Activated naive CD4-positive, alpha-beta T cell treated with anti-CD3 and anti-CD28 coated beads, Interleukin-2, amount 50 U/mL, for 72 hours (primary cell): ENCODE results near the gene IDI2. TPM values are rescaled to one million over a fixed set of nuclear protein-coding genes. Genes with fewer than 3 reads are reported as not detected.
"Not testable (repeated sequence)": the region's sequence is repeated elsewhere in the genome, so short reads cannot be mapped to it uniquely, and the experiment has no call there.

Experiments used
- ATAC-seq, 2 donors: fragments of 150-1000 bp; cut with Tn5 transposase; 2 replicates each; pipeline ENCODE4 v1.10.0; 2021; ENCODE audit warnings: mild to moderate bottlenecking in 2 of 2, moderate library complexity in 2 of 2
- DNase-seq, 2 donors: peaks; one replicate each; pipeline ENCODE4 v3.0.0; 2021 to 2022; ENCODE audit warnings: low spot score in 2 of 2
- H3K27ac Mint-ChIP-seq, 2 donors: one replicate each; pipeline ENCODE4 v1.8.0; 2022; ENCODE audit warnings: mild to moderate bottlenecking in 2 of 2, mixed read lengths in 2 of 2
- H3K36me3 Mint-ChIP-seq, 2 donors: one replicate each; pipeline ENCODE4 v1.8.0; 2022; ENCODE audit warnings: mixed read lengths in 2 of 2
- H3K9me3 Mint-ChIP-seq, 2 donors: one replicate each; pipeline ENCODE4 v1.8.0; 2022; ENCODE audit warnings: mixed read lengths in 2 of 2
- total RNA-seq, 2 donors: library from RNA; stranded (reverse); gene quantifications; one replicate each; pipeline ENCODE4 v1.2.3, GENCODE V29; 2022

Gene IDI2
- not detected for total RNA-seq

DNA sequence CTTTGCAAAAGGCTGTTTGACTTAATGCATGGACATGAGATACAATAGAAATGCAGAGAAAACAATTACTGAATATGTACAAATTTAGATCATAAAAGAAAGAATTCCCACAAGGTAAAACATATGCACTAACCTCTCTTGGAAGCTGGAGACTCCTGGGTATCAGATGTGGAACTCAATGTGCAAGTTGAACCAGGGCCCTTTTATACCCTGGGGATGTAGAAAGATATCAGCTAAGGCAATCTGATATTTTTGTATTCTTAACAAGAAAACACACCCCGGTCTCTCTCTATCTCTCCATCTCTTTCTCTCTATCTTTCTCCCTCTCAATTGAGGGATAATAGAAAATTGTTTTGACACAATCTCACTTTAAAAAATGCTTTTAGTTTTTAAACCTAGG is at the start of gene IDI2:
Gene IDI2, minus strand, starts transcription at position 177 of the 400 bp plus-strand sequence. CDS start 1,136 bp downstream, outside the sequence.
- H3K36me3 Mint-ChIP-seq = peaks cover 4 to 5% of the 10 kb centered on the region in 2 donors
- DNase-seq (no peak), ATAC-seq (no peak)
- H3K27ac Mint-ChIP-seq = no peak within 1 kb of the TSS
- no peaks in the 10 kb centered on the region for H3K9me3 Mint-ChIP-seq

DNA sequence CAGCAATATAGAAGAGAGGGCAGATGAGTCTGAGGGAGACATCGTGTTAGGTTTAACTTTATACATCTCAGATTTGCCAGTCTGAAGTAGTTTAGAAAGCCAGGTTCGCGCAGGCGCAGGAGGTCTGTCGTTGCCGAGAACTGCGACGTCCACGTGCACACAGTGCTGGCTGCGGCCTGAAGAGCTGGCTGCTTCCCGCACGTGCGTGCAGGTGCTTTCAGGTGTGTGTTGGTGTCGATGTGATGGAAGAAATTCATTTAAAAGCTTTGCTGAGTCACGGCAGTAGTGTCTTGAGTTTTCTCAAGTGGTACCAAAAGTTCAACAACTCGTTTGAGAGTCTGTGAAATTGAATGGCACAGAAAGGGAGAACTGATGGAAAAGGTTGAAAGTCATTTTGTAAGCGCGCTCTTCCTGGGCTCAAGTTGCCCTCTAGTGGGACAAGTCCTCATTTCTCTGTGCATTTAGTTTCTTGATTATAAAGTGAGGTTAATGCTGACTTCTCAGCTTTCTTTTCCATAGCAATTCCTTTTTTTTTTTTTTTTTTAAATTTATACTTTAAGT is 49.2 kb upstream of the IDI2 start:
- ATAC-seq (no peak), DNase-seq (no peak)
- H3K9me3 Mint-ChIP-seq = no peaks in the 10 kb centered on the region
- peaks cover 0 to 5% of the 10 kb centered on the region in 2 donors for H3K36me3 Mint-ChIP-seq
- peak overlapping the region; percentile 2 to 26 for H3K27ac Mint-ChIP-seq

DNA sequence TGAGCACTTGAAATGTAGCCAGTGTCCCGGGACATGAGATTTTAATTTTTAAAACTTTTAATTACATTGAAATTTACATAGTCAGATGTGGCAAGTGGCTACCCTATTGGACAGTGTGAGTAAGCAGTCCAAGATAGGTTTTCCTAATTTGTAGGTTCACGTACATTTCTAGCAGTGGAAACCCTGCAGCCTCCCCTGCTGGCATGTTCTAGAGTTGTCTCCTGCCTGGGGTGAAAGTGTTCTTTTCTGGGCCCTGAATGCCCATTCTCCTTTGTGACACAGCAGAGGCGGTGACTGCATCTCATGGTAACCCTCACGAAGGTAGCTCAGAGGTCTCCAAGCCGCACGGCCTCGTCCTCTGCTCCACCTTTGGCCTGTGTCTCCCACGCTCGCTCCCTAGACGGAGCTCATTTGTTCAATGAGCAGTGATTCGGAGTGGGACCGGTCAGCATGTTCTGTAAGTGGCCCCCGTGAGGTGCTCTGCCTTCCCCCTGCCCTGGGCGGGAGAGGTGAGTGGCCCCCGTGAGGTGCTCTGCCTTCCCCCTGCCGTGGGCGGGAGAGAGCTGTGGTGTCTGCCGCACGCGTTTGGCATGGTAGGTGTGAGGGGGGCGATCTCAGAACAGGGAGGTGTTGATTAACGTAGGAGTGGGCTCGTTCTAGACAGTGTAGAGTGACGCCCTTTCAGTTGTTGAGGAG is 48.5 kb upstream of the IDI2 start:
- ATAC-seq (no peak), DNase-seq (no peak)
- H3K36me3 Mint-ChIP-seq = no peaks in the 10 kb centered on the region
- H3K9me3 Mint-ChIP-seq = no peaks in the 10 kb centered on the region
- H3K27ac Mint-ChIP-seq = peak overlapping the region; percentile 2 to 33

DNA sequence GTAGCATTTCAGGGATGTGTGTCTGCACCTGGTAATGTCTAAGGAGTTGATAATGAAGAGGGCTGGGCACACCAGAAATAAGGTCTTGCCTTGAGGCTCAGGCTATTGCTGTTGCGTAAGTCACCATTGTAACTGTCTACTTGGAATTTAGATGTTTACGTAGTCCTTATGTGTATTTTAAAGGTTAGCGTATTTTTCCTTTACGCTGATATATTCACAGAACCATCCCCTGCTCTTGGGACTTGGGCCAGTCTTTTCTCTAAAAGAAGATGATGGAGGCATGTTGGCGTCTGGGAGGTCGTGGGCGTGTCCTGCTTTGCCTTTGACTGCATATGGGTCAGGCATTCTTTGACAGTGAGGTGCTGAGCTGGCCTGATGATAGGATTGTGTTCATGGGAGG is 45.3 kb upstream of the IDI2 start:
- Mint-ChIP-seq H3K27ac (no peak overlapping the region), H3K36me3 (no peaks in the 10 kb centered on the region), H3K9me3 (no peaks in the 10 kb centered on the region)
- DNase-seq (no peak), ATAC-seq (no peak)

DNA sequence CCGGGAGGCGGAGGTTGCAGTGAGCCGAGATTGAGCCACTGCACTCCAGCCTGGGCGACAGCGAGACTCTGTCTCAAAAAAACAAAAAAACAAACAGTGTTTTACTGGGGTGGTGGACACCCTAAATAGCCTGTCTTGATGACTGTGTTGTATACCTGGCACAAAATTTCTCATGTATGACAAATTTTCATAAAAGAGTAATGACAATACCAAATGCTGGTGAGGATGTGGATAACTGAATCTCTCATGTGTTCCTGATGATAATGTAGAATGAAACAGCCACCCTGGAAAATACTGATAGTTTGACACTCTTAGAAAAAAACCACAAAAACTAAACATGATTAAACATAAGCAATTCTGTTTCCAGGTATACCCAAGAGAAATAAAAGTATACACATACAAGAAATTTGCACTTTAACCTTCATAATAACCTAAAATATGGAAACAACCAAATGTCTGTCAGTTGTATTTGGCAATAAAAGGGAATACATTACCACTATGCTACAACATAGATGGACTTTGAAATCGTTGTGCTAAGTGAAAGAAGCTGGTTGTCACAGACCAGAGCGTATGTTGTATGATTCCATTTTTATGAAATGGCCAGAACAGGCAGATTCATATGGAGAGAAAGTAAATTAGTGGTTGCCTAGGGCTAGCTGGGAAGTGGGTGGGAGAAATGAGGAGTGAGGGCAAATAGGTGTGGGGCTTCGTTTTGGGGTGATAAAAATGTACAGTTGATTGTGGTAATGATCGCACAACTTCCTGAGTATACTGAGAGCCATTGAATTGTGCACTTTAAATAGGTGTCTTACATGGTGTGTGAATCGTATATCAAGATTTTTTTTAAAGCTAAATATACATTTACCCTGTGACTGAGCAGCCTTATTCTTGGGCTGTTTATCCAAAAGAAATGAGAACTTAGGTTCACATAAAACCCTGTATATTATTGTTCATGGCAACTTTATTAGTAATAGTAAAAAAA is 43.0 kb upstream of the IDI2 start:
- DNase-seq = no peak
- ATAC-seq = peak; percentile 7 to 94
- peaks cover 0 to 7% of the 10 kb centered on the region in 2 donors for H3K36me3 Mint-ChIP-seq
- peak overlapping the region in 1 of 2 donors; percentile 2 for H3K27ac Mint-ChIP-seq
- H3K9me3 Mint-ChIP-seq = no peaks in the 10 kb centered on the region

DNA sequence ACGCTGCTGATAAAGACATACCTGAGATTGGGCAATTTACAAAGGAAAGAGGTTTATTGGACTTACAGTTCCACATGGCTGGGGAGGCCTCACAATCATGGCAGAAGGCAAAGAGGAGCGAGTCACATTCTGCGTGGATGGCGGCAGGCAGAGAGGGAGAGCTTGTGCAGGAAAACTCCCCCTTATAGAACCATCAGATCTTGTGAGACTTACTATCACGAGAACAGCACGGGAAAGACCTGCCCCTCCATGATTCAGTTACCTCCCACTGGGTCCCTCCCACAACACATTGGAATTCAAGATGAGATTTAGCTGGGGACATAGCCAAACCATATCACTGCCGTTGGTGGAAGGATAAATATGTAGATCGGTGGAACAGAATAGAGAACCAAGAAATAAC is 41.1 kb upstream of the IDI2 start:
- not testable (repeated sequence) for H3K36me3 Mint-ChIP-seq, H3K27ac Mint-ChIP-seq, H3K9me3 Mint-ChIP-seq, DNase-seq, ATAC-seq

DNA sequence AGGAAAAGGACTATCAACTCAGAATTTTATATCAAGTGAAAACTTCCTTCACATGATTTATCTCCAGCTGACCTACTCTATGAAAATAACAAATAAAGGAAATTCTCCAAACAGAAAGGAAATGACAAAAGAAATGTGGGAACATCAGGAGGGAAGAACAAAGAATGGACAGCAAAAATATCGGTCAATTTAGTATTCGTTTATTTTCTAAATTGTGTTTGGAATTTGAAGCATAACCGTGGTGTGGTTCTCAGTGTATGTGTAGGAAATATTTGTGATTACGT is 39.2 kb upstream of the IDI2 start:
- no peak for DNase-seq
- Mint-ChIP-seq H3K27ac (no peak overlapping the region), H3K36me3 (peaks cover 0 to 7% of the 10 kb centered on the region in 2 donors), H3K9me3 (no peaks in the 10 kb centered on the region)
- no peak for ATAC-seq

DNA sequence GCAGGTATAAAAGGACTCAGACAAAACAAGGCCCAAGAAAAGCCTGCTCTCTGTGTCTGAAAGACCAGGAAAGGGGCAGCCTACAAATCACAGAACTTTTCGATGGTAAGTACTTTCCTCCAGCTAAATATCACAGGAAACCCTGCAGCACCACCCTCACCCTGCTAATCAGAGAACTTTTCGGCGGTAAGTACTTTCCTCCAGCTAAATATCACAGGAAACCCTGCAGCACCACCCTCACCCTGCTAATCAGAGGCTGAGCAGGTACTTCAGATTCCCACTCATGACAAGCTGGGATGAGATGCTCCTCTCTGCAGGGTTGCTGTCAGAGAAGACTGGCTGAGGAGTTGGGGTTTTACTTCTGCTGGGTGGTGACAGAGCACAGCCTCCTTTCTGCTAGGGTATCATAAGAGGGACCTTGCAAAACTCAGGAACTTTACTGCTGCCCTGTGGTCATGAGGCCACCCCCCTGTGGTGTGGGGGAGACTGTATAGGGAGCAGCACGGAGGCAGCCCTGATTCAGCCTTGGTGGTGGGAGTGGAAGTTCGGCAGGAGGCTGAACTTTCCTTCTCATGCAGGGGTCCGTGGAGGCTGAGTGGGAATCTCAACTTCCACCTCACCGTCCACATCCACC is 37.7 kb upstream of the IDI2 start:
- peak overlapping the region; percentile 17 to 29 for H3K27ac Mint-ChIP-seq
- ATAC-seq (peak; percentile 46 to 63), DNase-seq (no peak)
- peaks cover 7 to 8% of the 10 kb centered on the region in 2 donors for H3K36me3 Mint-ChIP-seq
- no peaks in the 10 kb centered on the region for H3K9me3 Mint-ChIP-seq

DNA sequence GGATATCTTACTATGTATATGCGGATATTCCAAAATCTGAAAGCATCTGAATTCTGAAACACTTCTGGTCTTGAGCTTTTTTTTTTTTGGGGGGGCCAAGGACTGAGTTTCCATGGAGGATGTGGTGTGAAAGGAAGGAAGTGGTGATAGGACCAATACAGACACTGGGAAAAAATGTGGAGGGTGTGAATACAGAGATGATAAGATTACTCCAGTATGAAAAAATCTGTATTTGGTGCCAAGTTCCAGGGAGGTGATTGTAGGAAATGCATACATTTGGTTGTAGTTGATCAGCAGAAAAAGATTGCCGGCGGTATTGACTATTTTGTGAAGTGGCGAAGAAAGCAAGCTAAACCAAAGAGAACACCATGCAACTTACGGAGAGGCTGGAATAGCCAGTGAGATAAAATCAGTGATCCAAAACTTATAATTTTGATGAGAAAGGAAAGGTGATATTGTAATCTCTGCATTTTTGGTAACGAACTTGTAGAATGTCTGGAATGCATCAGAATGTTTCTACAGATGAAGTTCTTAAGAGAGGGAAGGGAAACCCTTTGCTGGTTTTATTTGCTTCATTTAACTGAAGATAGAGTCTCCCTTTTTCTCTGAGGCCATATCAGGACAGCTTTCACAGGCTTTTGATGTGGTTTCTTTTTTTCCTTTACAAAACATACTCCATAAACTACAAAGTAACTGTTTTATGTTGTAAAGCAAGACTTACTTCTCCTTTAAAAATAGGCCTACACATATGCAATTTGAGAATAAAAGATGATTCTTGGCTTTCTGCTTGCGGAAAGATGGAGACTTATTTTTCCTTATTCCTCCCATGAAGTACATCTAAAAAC is 36.5 kb upstream of the IDI2 start:
- Mint-ChIP-seq H3K36me3 (peaks cover 19 to 20% of the 10 kb centered on the region in 2 donors), H3K27ac (peak overlapping the region; percentile 29 to 88), H3K9me3 (no peaks in the 10 kb centered on the region)
- no peak for DNase-seq
- ATAC-seq = peak in 1 of 2 donors; percentile 25

DNA sequence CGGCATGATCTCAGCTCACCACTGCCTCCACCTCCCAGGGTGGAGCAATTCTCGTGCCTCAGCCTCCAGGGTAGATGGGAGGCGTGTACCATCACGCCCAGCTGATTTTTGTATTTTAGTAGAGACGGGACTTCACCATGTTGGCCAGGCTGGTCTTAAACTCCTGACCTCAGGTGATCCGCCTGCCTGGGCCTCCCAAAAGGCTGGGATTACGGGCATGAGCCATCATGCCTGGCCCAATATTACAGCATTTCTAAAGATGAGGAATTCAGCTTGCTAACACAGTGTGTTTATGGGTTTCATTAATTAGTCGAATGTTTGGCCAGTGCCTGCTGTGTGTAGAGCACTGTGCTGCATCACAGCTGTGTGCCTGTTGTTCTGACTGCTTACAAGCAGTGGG is 34.2 kb upstream of the IDI2 start:
- no peak for ATAC-seq
- peaks cover 26 to 33% of the 10 kb centered on the region in 2 donors for H3K36me3 Mint-ChIP-seq
- H3K27ac Mint-ChIP-seq = peak overlapping the region; percentile 29 to 61
- no peak for DNase-seq
- H3K9me3 Mint-ChIP-seq = no peaks in the 10 kb centered on the region

DNA sequence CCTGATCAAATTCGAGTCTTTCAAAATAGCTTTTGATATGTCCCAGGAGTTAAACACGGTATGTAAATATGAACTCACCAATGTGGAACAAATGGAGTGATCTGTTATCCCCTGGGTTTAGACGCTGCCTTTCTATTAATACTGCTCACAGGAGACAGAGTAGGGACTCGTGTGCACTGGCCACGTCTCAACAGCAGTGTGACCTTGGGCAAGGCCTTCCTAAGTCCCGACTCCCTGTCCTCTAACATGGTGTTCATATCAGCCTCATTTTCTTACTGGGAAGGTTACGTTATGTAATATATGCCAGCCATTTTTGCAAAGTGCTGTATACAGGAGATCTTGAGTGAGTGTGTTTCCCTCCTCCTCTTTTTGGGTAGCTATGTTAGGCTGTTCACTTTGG is 32.4 kb upstream of the IDI2 start:
- Mint-ChIP-seq H3K9me3 (no peaks in the 10 kb centered on the region), H3K27ac (peak overlapping the region; percentile 11 to 99), H3K36me3 (peaks cover 24 to 33% of the 10 kb centered on the region in 2 donors)
- no peak for DNase-seq
- no peak for ATAC-seq

DNA sequence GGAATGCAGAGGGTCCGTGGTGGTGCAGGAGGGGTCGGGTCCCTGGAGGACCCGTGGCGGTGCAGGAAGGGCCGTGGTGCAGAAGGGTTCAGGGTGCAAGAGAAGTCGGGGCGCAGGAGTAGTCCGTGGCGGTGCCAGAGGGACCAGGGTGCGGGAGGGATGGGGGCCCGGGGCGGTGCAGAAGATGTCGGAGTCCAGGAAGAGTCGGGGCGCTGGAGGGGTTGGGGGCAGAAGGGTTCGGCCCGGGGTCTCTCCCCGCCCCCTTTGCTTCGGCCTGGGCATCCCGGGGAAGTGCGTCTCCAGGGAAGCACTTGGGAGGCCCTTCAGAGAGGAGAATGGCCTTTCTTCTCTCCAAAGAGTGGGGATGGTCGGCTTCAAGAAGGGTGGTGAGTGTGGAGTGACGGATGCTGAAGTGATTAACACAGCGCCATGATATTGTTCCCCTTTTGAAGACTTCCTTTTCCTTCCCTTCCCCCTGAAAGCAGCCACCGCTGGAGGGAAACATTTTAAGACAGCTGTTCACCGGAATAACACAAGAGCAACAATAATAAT is 31.5 kb upstream of the IDI2 start:
- peak in 1 of 2 donors; percentile 8 for ATAC-seq
- H3K36me3 Mint-ChIP-seq = peaks cover 24 to 33% of the 10 kb centered on the region in 2 donors
- no peaks in the 10 kb centered on the region for H3K9me3 Mint-ChIP-seq
- H3K27ac Mint-ChIP-seq = peak overlapping the region; percentile 94 to 99
- DNase-seq = no peak

DNA sequence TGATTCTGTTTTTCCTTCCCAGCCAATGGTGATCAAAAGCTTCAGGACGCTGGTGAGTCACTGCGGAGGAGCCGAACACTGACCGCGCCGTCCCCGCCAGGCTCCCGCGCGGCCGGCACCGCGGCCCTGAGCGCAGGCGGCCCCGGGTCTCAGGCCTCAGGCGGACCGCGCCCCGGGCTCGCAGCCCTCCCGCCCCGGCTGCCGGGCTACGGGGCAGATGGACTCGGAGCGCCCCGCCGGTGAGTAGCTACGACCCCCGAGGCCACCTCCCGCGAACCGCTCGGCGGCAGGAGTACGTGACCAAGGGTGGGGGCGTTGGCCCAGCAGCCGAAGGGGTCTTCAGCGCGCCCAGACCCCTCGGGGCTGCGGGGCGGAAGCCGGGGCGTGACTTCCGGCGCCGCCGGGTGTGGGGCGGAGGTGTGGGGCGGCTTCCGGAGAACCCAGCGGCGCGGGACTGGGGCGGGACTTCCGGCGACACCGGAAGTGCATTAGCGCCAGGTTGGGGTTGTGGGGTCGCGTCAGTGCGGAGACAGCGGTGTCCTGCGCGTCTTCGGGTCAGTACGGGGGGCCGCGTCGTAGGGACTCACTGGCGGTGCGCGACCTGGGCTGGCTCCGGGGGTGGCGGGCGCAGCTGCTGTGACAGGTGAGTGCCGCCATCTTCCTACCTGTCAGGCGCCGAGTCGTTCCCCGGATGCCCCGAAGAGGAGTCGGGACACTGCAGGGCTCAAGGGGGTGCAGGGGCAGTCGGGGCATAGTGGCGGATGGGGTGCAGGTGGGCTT is 30.9 kb upstream of the IDI2 start, which contains the start of gene WDR37:
Gene WDR37, plus strand, starts transcription at position 60 of the 780 bp plus-strand sequence. CDS start 15,771 bp downstream, outside the sequence.
- Mint-ChIP-seq H3K9me3 (no peaks in the 10 kb centered on the region), H3K36me3 (peaks cover 24 to 33% of the 10 kb centered on the region in 2 donors), H3K27ac (peak within 1 kb of the TSS; percentile 99)
- ATAC-seq = peak; percentile 96 to 97
- DNase-seq = peak; percentile 87 to 89

DNA sequence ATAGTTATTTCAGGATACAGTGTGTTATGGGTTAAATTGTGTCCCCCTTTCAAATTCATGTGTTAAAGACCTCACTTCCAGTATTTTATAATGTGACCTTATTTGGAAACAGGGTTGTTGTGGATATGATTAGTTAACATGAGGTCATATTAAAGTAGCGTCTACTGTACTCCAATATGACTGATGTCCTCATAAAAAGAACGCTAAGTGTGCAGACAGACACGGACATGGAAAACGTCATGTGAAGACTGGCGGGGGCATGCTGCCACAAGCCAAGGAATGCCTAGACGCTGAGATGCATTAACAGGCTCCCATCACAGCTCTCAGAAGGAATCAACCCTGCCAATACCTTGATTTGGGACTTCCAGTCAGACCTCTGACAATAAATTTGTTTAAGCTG is 29.0 kb upstream of the IDI2 start:
- Mint-ChIP-seq H3K9me3 (no peaks in the 10 kb centered on the region), H3K36me3 (peaks cover 27 to 40% of the 10 kb centered on the region in 2 donors), H3K27ac (no peak overlapping the region)
- ATAC-seq = no peak
- no peak for DNase-seq

DNA sequence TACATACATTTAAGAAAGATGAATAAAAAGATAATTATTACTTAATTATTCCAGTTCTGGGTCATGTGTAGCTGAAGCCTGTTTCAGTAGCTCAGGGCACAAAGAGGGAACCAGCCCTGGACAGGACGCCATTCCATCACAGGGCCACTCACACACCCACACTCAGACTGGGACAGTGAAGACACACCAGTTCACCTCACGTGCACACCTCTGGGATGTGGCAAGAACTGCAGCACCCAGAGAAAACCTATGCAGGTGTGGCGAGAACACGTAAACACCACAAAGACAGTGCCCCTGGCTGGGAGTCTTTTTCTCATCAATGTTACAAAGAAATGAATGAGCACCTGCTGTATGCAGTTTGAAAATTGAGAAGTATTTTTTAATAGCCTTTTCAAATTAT is 24.9 kb upstream of the IDI2 start:
- H3K9me3 Mint-ChIP-seq = no peaks in the 10 kb centered on the region
- peak overlapping the region; percentile 98 to 99 for H3K27ac Mint-ChIP-seq
- DNase-seq = peak in 1 of 2 donors; percentile 38
- no peak for ATAC-seq
- peaks cover 22 to 25% of the 10 kb centered on the region in 2 donors for H3K36me3 Mint-ChIP-seq
